Subcutaneous abdominal adipose tissue (tissue), 5 donors: ENCODE results near the gene ST6GALNAC3.

ENCODE experiments used
- H3K27ac ChIP-seq: one replicate; pipeline ENCODE4 v1.7.0; 2013; ENCODE audit warnings: low read depth, mild to moderate bottlenecking, inconsistent platforms, low read length, moderate library complexity
- H3K27me3 ChIP-seq, 5 donors: one replicate each; pipeline ENCODE4 v1.7.0; 2013; ENCODE audit warnings: low read length in 5 of 5, inconsistent platforms in 1 of 5; ENCODE audit not compliant: control insufficient read depth in 5 of 5, insufficient read depth in 4 of 5
- H3K36me3 ChIP-seq, 5 donors: one replicate each; pipeline ENCODE4 v1.7.0; 2013; ENCODE audit warnings: low read length in 5 of 5; ENCODE audit not compliant: control insufficient read depth in 5 of 5, insufficient read depth in 5 of 5
- H3K4me1 ChIP-seq, 5 donors: one replicate each; pipeline ENCODE4 v1.7.0; 2013; ENCODE audit warnings: low read length in 5 of 5, mild to moderate bottlenecking in 3 of 5, moderate library complexity in 1 of 5; ENCODE audit not compliant: control insufficient read depth in 5 of 5, insufficient read depth in 5 of 5
- H3K4me3 ChIP-seq, 5 donors: one replicate each; pipeline ENCODE4 v1.7.0; 2013; ENCODE audit warnings: low read length in 5 of 5, low read depth in 1 of 5
- H3K9ac ChIP-seq, 5 donors: one replicate each; pipeline ENCODE4 v1.7.0; 2013; ENCODE audit warnings: low read length in 5 of 5, mild to moderate bottlenecking in 4 of 5, moderate library complexity in 3 of 5
- H3K9me3 ChIP-seq, 5 donors: one replicate each; pipeline ENCODE4 v1.7.0; 2013; ENCODE audit warnings: low read length in 5 of 5; ENCODE audit not compliant: control insufficient read depth in 5 of 5
- donor health status: healthy.
- donor health status: healthy.
- donor health status: healthy.
- donor health status: healthy.
- donor health status: healthy.

The ST6GALNAC3 gene

DNA sequence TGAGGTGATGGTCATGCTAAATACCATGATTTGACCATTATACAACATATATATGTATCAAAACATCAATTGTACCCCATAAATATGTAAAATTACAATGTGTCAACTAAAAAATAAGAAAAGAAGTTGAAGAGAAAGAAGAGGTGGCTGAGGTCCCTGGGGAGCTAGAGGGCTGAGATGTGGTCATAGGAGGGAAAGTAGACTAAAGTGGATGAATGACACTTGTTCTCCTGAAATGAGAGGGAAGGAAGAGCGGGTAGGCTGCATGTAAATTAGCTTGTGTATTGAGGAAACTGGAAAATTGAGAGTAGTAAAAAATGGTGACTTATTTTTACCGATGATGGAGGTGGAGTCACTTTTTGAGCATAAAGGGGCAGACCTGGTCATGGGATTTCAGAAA is 117.0 kb downstream of the ST6GALNAC3 start:
- no peak overlapping the region for H3K4me3 ChIP-seq
- no peaks in the 10 kb centered on the region for H3K4me1 ChIP-seq
- no peaks in the 10 kb centered on the region for H3K36me3 ChIP-seq
- no peaks in the 10 kb centered on the region for H3K27me3 ChIP-seq
- no peak overlapping the region for H3K27ac ChIP-seq
- no peak overlapping the region for H3K9ac ChIP-seq
- H3K9me3 ChIP-seq = no peaks in the 10 kb centered on the region

DNA sequence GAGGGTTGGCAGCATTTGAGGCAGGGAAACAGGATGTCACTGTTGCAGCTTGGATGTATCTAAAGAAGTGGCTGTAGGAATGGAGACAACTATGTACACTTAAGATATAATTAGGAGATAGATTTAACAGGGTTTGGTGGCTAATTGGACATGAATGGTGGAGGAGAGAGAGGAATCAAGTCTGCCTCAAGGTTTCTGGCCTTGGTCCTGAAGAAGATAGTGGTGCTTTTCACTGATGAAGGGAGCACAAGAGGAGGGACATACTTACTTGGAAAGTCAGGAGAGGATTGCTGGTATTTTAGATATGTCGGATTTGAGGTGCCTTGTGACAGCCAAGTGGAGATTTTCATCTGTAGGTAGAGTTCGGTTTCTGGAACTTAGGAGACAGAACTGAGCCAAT is 123.9 kb downstream of the ST6GALNAC3 start:
- no peak overlapping the region for H3K4me3 ChIP-seq

DNA sequence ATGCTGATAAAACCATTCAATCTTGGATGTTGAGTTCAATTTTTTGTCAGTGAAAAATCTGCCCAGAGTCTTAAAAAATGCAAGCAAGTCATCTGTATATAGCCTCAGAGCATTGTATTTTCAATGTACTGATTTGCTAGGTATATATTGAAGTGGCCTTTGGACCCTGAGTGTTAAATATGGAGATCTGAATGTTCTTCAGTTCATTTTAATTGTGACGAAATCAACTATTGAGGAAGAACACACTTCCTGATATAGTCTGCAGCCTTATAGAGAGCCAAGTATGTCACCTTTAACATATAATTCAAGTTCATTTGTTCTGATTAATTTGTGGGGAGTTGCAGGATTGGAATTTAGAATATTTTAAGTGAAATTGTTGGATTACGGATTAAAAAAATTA is 128.1 kb downstream of the ST6GALNAC3 start:
- Histone ChIP-seq H3K4me1 (peaks cover 0 to 7% (median 0%) of the 10 kb centered on the region in 5 donors), H3K9me3 (no peaks in the 10 kb centered on the region), H3K27ac (no peak overlapping the region), H3K27me3 (no peaks in the 10 kb centered on the region), H3K9ac (no peak overlapping the region), H3K36me3 (no peaks in the 10 kb centered on the region), H3K4me3 (no peak overlapping the region)

More for the DNA sequence above, 123.9 kb downstream of the ST6GALNAC3 start:
- H3K27me3 ChIP-seq = no peaks in the 10 kb centered on the region
- no peaks in the 10 kb centered on the region for H3K36me3 ChIP-seq
- no peak overlapping the region for H3K27ac ChIP-seq
- no peak overlapping the region for H3K9ac ChIP-seq
- no peaks in the 10 kb centered on the region for H3K9me3 ChIP-seq
- no peaks in the 10 kb centered on the region for H3K4me1 ChIP-seq

DNA sequence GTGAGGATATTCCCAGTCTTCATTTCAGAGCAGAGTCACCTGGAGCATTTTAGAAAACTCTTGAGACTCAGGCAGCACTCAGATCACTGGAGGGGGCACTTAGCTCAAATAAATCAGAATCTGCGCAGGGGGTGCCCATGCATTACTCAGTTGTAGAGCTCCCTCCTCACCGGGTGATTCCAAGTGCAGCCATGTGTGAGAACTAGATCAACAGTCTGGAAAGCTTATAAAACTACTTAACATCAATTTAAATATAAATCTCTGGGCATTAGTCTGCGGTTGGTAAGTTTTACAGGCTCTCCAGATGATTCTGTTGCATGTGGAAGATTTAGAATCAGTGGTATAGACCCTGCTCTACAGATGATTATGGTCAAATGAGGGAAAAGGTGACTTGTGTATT is 128.6 kb downstream of the ST6GALNAC3 start:
- Histone ChIP-seq H3K4me1 (peaks cover 0 to 7% (median 0%) of the 10 kb centered on the region in 5 donors), H3K27ac (no peak overlapping the region), H3K27me3 (no peaks in the 10 kb centered on the region), H3K4me3 (no peak overlapping the region), H3K36me3 (no peaks in the 10 kb centered on the region), H3K9ac (no peak overlapping the region), H3K9me3 (no peaks in the 10 kb centered on the region)

DNA sequence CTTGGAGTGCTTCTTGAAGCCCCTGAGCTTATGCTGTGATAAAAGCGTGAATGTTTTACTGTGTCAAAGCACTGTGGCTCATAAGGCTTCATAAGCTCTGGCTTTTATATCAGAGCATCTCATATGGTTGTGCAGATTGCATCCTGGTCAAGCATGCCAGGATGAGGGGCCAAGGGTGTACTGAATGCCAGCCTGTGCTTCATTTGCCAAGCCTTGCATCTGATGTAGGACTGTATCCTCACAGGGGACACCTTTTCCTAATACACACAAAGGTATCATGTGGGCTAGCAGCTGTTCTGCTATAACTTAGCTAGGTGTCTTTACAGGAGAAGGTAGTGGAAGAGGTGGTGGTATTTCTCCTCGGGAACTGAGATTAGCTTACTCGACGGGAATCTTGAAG is 134.7 kb downstream of the ST6GALNAC3 start:
- Histone ChIP-seq H3K4me1 (peaks cover 0 to 24% (median 0%) of the 10 kb centered on the region in 5 donors), H3K4me3 (no peak overlapping the region), H3K9ac (no peak overlapping the region), H3K27me3 (no peaks in the 10 kb centered on the region), H3K27ac (no peak overlapping the region), H3K36me3 (no peaks in the 10 kb centered on the region), H3K9me3 (no peaks in the 10 kb centered on the region)

DNA sequence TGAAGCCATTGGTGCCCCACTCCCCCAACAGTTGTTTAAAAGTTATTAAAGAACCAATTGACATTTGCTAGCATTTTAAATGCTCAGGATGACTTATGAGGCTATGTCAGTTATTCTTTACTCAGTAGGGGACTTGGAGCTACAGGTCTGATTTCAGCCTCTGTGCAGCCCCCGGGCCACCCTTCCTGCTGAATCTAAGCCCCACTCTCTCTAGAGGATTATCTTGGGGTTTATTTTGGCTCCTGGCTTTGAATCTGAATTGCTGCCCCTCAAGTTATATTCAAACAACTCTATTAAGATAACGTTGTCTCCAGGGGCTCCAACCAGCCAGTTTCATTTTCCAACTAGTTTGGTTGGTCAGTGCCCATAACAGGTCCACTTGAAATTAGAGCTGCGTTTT is 135.1 kb downstream of the ST6GALNAC3 start:
- Histone ChIP-seq H3K4me1 (peaks cover 0 to 24% (median 0%) of the 10 kb centered on the region in 5 donors), H3K4me3 (no peak overlapping the region), H3K36me3 (no peaks in the 10 kb centered on the region), H3K27me3 (no peaks in the 10 kb centered on the region), H3K27ac (no peak overlapping the region), H3K9ac (no peak overlapping the region), H3K9me3 (no peaks in the 10 kb centered on the region)

DNA sequence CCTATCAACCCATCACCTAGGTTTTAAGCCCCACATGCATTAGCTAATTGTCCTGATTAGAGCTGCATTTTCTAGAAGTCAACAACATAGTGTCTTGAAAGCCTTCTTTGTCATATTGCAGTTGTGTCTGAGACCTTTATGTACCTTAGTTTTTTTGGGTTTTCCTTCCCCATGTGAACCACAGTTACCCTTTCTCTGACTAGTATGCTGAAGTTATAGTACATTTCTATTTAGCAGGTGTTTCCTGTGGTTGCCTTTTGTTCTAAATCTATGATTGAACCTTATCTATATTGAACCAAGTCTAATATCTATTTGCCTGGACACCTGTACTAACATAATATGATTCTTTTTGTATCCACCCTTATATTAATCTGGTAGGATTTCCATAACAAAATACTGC is 135.6 kb downstream of the ST6GALNAC3 start:
- Histone ChIP-seq H3K36me3 (no peaks in the 10 kb centered on the region), H3K9ac (no peak overlapping the region), H3K27ac (no peak overlapping the region), H3K4me1 (peaks cover 0 to 24% (median 0%) of the 10 kb centered on the region in 5 donors), H3K27me3 (no peaks in the 10 kb centered on the region), H3K9me3 (no peaks in the 10 kb centered on the region), H3K4me3 (no peak overlapping the region)

DNA sequence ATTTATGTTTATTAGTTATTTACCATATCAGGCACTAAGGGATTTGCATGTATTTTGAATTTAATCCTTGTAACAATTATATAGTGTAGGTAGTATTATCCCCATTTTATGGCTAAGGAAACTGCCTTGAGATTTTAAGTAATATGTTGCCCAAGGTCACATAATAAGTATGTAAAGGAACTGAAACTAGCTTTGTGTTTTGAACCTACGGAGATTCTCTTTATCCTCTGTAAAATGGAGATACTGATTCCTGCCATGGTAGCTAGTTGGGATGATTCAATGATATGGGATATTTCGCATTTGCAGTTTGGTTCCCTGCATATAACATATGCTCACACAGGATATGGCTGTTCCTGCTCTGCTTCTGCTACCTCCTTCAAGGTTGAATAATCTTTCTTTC is 144.3 kb downstream of the ST6GALNAC3 start:
- H3K27me3 ChIP-seq = no peaks in the 10 kb centered on the region
- H3K9ac ChIP-seq = no peak overlapping the region
- H3K4me3 ChIP-seq = no peak overlapping the region
- H3K36me3 ChIP-seq = no peaks in the 10 kb centered on the region
- no peak overlapping the region for H3K27ac ChIP-seq
- H3K4me1 ChIP-seq = peaks cover 0 to 6% (median 0%) of the 10 kb centered on the region in 5 donors
- H3K9me3 ChIP-seq = no peaks in the 10 kb centered on the region

DNA sequence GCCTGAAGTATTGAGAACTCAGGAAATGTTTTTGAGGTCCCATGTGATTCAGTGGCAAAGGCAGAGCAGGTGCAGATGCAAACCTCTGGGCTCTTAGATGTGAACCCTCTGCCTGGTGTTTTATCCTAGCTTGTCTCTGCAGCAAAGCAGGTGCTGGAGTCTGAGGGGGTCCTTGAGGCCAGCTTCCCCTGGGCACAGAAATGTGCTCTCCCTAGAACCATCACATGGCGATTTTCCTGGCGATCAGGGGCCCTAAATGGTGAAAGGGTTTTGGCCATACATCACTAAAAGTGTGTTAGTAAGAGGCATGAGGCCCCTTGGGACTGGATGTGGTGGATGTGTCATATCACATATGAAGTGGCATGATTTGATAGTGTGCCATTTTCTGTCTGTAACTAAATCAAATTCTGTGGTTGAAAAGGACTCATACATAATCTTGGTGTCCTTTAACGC is 144.8 kb downstream of the ST6GALNAC3 start:
- Histone ChIP-seq H3K36me3 (no peaks in the 10 kb centered on the region), H3K27ac (no peak overlapping the region), H3K9me3 (no peaks in the 10 kb centered on the region), H3K4me3 (no peak overlapping the region), H3K27me3 (no peaks in the 10 kb centered on the region), H3K9ac (no peak overlapping the region), H3K4me1 (peaks cover 0 to 6% (median 0%) of the 10 kb centered on the region in 5 donors)

DNA sequence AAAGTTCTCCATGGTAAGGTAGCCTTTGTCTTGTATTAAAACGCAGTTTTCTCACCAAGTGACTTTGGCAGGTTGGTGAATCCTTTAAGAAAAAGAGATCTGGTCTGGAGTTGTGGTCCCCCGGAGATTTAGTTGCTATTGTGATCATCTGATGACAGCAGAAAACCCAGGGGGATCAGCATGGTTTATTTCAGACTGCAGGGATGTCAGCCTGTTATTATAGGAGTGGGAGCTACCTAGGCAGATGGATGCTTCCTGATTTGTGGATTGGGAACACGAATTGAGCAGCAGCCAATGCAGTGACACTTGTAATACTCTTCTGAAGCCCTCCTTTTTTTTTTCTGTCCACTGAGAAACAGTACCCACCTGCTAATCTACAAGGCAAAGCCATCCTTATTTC is 150.2 kb downstream of the ST6GALNAC3 start:
- H3K9ac ChIP-seq = no peak overlapping the region
- H3K4me3 ChIP-seq = no peak overlapping the region
- H3K27ac ChIP-seq = no peak overlapping the region
- no peaks in the 10 kb centered on the region for H3K36me3 ChIP-seq
- H3K27me3 ChIP-seq = no peaks in the 10 kb centered on the region
- peaks cover 0 to 26% (median 6%) of the 10 kb centered on the region in 5 donors for H3K4me1 ChIP-seq
- H3K9me3 ChIP-seq = no peaks in the 10 kb centered on the region

DNA sequence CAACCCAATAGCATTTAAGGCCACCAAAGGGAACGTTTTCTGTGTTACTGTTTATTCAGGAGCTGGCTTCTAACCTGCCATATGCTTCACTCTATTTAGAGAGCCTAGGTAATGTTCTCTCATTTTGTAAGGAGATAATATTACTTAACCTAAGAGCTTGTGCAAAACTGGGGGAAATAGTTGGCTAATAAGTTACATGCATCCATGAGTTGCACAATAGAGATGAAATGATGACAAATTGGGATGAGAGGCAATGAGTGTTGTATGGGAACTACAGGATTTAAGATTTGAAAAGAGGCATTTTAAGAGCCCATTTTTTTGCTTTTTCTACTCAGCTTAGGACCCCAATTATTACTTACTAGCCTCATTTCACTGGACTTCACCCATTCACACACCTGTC is 151.0 kb downstream of the ST6GALNAC3 start:
- no peaks in the 10 kb centered on the region for H3K27me3 ChIP-seq

More for the DNA sequence above, 151.0 kb downstream of the ST6GALNAC3 start:
- Histone ChIP-seq H3K4me3 (no peak overlapping the region), H3K4me1 (peaks cover 0 to 26% (median 6%) of the 10 kb centered on the region in 5 donors), H3K36me3 (no peaks in the 10 kb centered on the region), H3K9ac (no peak overlapping the region), H3K27ac (no peak overlapping the region), H3K9me3 (no peaks in the 10 kb centered on the region)
